Activated B cell treated with CpG ODN at 0.5 μM for 24 hours (primary cell): ENCODE results near the gene GPR137. TPM values are rescaled to one million over a fixed set of nuclear protein-coding genes. Genes with fewer than 3 reads are reported as not detected.

ENCODE experiments used
- ATAC-seq: fragments of 200-7000 bp; cut with Tn5 transposase; one replicate; pipeline ENCODE4 v1.10.0; 2021; ENCODE audit warnings: low read depth, mild to moderate bottlenecking, moderate library complexity
- CTCF ChIA-PET: fragments of 350-600 bp; sonication (Branson Sonifier 250); formaldehyde crosslinking; loops from one replicate; lab custom pipeline; 2021; ENCODE audit warnings: antibody characterized with exemption; lab: Charles Lee
- POLR2A ChIA-PET: fragments of 350-600 bp; sonication (Branson Sonifier 250); formaldehyde crosslinking; loops from one replicate; lab custom pipeline; 2021; ENCODE audit warnings: antibody characterized with exemption; lab: Charles Lee
- DNase-seq: peaks from one replicate; pipeline ENCODE4 v3.0.0; 2022
- H3K27ac Mint-ChIP-seq: one replicate; pipeline ENCODE4 v1.8.0; 2020; ENCODE audit warnings: mixed read lengths
- H3K27me3 Mint-ChIP-seq: one replicate; pipeline ENCODE4 v1.8.0; 2021; ENCODE audit warnings: mixed read lengths
- H3K36me3 Mint-ChIP-seq: one replicate; pipeline ENCODE4 v1.8.0; 2021; ENCODE audit warnings: low read depth, mixed read lengths
- H3K4me1 Mint-ChIP-seq: one replicate; pipeline ENCODE4 v1.8.0; 2021; ENCODE audit warnings: mixed read lengths
- H3K4me3 Mint-ChIP-seq: one replicate; pipeline ENCODE4 v1.8.0; 2020; ENCODE audit warnings: mild to moderate bottlenecking, mixed read lengths
- H3K9me3 Mint-ChIP-seq: one replicate; pipeline ENCODE4 v1.8.0; 2020; ENCODE audit warnings: mixed read lengths
- CTCF ChIP-seq: fragments of 200-600 bp; IDR thresholded peaks from one replicate; pipeline ENCODE4 v1.8.0; 2022; ENCODE audit warnings: antibody characterized with exemption, mild to moderate bottlenecking
- intact Hi-C: fragments of 100-400 bp; cut with micrococcal nuclease; formaldehyde crosslinking; loops from one replicate; pipeline ENCODE4 v1.15.1; 2024
- total RNA-seq: library from RNA; stranded (reverse); gene quantifications from 2 replicates; pipeline ENCODE4 v1.2.3, GENCODE V29; 2022

GPR137 gene
- total RNA-seq, 1 donor from 2014 or later, result 53.1 TPM

DNA sequence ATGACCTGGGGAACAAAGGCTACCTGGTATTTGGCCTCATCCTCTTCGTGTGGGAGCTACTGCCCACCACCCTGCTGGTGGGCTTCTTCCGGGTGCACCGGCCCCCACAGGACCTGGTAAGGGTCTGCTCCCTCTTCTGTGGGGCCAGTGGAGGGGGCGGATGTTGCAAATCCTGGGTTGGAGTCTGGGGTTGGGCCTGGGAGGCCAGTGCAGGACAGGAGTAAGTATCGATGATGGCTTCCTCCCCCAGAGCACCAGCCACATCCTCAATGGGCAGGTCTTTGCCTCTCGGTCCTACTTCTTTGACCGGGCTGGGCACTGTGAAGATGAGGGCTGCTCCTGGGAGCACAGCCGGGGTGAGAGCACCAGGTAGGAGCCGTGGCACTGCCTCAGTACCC, 2.7 kb downstream of the GPR137 start:
- H3K27ac Mint-ChIP-seq, result no peak overlapping the region
- intact Hi-C loops, result no loop called here
- peaks cover 20% of the 10 kb centered on the region for H3K4me1 Mint-ChIP-seq
- CTCF ChIA-PET, result interaction anchor here (0.9 to 1.2 kb wide), 2 partner anchors 17 to 83 kb away, joined by 4 to 5 read pairs; no protein-coding TSS in a partner anchor
- no peak overlapping the region for H3K4me3 Mint-ChIP-seq
- no peaks in the 10 kb centered on the region for H3K36me3 Mint-ChIP-seq
- no peak for DNase-seq
- no peak for TF ChIP-seq CTCF
- no peaks in the 10 kb centered on the region for H3K9me3 Mint-ChIP-seq
- POLR2A ChIA-PET, result interaction anchor here (0.6 kb wide), 2 partner anchors 43 to 70 kb away, joined by 4 to 8 read pairs; no protein-coding TSS in a partner anchor
- H3K27me3 Mint-ChIP-seq, result peaks cover 15% of the 10 kb centered on the region
- no peak for ATAC-seq

GRCh38 chr11:64289002-64289564, 3.4 kb downstream of the GPR137 start:
- Mint-ChIP-seq H3K27me3 (peaks cover 20% of the 10 kb centered on the region), H3K4me3 (no peak overlapping the region), H3K27ac (no peak overlapping the region), H3K4me1 (peaks cover 15% of the 10 kb centered on the region), H3K36me3 (no peaks in the 10 kb centered on the region), H3K9me3 (no peaks in the 10 kb centered on the region)
- ChIA-PET POLR2A (interaction anchor here (0.6 to 1.2 kb wide), 3 partner anchors 16 to 85 kb away, joined by 3 to 15 read pairs (median 4); no protein-coding TSS in a partner anchor), CTCF (interaction anchor here (0.9 kb wide), 1 partner anchor 18 kb away, joined by 4 read pairs; no protein-coding TSS in a partner anchor)
- TF ChIP-seq CTCF, result no peak
- no peak for ATAC-seq
- DNase-seq, result no peak
- intact Hi-C loops, result no loop called here

DNA sequence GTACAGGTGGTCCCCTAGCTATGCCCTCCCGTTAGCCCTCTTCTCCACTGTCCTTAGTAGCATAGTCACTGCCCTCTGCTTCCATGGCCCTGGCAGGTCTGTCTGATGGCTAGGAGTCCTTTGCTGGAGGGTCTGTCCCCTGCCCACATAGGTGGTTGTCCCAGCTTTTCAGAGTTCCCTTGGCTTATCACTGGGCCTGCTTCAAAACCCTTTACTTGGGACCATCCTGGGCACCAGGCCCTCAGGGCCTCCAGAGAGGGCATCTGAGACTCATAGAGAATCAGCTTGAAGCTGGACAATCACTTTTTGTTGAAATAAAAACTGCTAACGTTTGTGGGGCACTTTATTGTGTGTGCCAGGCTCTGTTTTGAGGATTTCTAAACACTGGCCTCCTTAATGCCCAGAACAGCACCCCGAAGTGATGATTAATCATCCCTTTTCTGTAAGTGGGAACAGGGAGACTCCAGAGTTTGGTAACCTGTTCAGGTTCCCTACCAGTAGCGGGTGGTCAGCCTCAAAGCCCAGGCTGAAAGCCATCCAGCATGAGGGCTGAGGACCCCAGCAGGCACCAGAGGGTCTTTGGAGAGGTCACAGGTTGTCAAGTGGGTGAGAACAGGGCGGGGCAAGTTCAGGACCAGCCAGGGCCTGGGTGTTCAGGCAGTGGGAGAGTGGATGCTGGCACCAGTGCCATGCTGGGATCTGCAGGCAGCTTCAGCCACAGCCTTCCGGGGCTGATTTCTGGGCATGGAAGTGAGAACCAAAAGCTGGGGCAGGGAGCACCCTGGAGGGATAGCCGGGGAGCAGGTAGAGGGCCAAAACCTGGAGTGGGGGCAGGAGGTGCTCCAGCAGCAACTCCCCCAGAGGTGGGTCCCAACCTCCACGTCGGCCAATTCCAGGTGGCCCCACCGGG, 5.0 kb downstream of the GPR137 start:
- H3K4me1 Mint-ChIP-seq, result peaks cover 15% of the 10 kb centered on the region
- intact Hi-C loops, result no loop called here
- no peak overlapping the region for H3K27ac Mint-ChIP-seq
- no peaks in the 10 kb centered on the region for H3K36me3 Mint-ChIP-seq
- no peaks in the 10 kb centered on the region for H3K9me3 Mint-ChIP-seq
- POLR2A ChIA-PET, result interaction anchor here (1.2 kb wide), 1 partner anchor 18 kb away, joined by 3 read pairs; no protein-coding TSS in a partner anchor
- peaks cover 30% of the 10 kb centered on the region for H3K27me3 Mint-ChIP-seq
- DNase-seq, result no peak
- TF ChIP-seq CTCF, result no peak
- peak overlapping the region; percentile 41 for H3K4me3 Mint-ChIP-seq
- CTCF ChIA-PET, result interaction anchor here (0.9 to 1.0 kb wide), 2 partner anchors 10 to 12 kb away, joined by 3 read pairs; partner anchors contain the start of gene CATSPERZ
- ATAC-seq, result no peak

GRCh38 chr11:64291262-64291751, 5.7 kb downstream of the GPR137 start, which contains the start of gene KCNK4:
TSS of gene KCNK4 (plus strand) at chr11:64291302. CDS start at chr11:64293019, 1,717 bp downstream.
- no peak for DNase-seq
- Mint-ChIP-seq H3K9me3 (no peaks in the 10 kb centered on the region), H3K27me3 (peaks cover 36% of the 10 kb centered on the region), H3K4me1 (peaks cover 12% of the 10 kb centered on the region), H3K27ac (no peak within 1 kb of the TSS), H3K36me3 (no peaks in the 10 kb centered on the region), H3K4me3 (peak within 1 kb of the TSS; percentile 41)
- POLR2A ChIA-PET, result no interaction called here
- no peak for TF ChIP-seq CTCF
- CTCF ChIA-PET, result interaction anchor here (0.9 kb wide), 1 partner anchor 12 kb away, joined by 3 read pairs; no protein-coding TSS in a partner anchor
- intact Hi-C loops, result no loop called here
- no peak for ATAC-seq
